GM21619 (cell line): Measurements from ENCODE around the gene TNNT3.

Experiments used
- ATAC-seq: cut with Tn5 transposase; IDR thresholded peaks from one replicate; pipeline ENCODE4 v1.9.1; 2021; ENCODE audit not compliant: unreplicated experiment

TNNT3 gene

GRCh38 chr11:1894759-1895158 lies 24.7 kb upstream of the TNNT3 start:
- ATAC-seq: no peak

GRCh38 chr11:1896468-1896867 lies 23.0 kb upstream of the TNNT3 start:
- ATAC-seq: no peak

GRCh38 chr11:1896923-1897322 lies 22.6 kb upstream of the TNNT3 start:
- no peak for ATAC-seq

- no peak for ATAC-seq
Measured at GRCh38 chr11:1899090-1899489, 20.4 kb upstream of the TNNT3 start.

DNA sequence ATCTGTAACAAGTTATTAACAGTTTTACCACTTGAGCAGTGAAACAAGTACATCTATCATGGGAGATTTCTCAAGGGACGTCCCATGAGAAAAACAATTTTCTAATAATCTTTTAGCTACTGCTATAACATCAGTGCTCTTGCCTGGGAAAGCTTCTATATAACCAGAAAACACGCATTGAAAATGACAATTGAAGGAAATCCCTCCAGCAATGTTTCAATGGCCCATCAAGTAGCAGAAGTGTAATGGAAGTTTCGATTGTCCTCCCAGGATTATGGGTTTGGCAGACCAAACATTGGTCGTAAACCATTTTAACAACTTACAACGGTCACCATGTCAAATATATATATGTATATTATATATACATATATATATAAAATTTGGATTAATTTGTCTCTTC lies 19.8 kb upstream of the TNNT3 start:
- no peak for ATAC-seq

DNA sequence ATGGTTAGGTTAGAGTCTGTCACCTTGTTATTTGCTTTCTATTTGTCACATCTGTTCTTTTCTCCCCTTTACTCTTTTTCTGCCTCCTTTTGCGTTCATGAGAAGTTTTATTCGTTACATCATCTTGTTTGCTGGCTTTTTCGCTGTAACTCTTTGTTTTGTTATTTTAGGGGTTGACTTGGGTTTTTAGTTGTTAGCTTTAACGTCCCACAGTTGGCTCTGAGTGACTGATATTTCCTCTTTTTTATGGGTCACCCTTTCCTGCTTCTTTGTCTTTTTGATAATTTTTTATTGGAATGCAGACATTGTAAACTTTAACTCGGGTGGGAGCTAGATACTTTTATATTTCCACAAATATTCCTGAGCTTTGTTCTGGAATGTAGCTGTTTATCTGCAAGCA lies 13.3 kb upstream of the TNNT3 start:
- ATAC-seq: no peak

- no peak for ATAC-seq
Measured at GRCh38 chr11:1906611-1907423, 12.7 kb upstream of the TNNT3 start.

- no peak for ATAC-seq
Measured at GRCh38 chr11:1908618-1909017, 10.9 kb upstream of the TNNT3 start.

DNA sequence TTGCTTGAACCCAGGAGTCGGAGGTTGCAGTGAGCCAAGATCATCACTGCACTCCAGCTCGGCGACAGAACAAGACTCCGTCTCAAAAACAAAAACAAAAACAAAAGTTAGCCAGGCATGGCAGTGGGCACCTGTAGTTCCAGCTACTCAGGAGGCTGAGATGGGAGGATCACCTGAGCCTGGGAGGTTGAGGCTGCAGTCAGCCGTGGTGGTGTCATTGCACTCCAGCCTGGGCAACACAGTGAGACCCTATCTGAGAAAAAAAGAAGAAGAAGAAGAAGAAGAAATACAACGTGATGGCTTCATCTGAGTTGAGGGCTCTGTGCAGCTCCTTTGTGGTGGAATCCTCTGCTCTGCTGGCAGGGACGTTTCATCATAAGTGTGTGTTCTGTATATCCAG lies 10.0 kb upstream of the TNNT3 start:
- ATAC-seq: no peak

DNA sequence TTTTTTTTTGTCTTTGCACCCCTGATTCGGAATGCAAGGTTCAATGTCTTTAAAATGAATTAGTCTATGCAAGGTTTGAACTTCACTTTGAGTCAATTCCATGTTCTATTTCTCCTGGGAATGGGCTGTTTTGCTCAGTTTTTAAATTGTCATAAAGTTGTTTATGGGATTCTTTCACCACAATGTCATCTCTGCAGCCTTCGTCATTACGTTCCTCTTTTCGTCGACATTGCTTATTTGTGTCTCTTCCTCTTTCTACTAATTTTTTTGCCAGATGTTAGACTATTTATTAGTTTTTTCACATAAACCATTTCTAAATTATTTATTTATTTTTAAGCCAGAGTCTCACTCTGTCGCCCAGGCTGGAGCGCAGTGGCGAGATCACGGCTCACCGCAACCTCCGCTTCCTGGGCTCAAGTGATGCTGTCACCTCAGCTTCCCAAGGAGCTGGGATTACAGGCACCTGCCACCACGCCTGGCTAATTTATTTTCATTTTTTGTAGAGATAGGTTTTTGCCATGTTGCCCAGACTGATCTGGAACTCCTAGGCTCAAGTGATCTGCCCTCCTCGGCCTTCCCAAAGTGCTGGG lies 7.1 kb upstream of the TNNT3 start:
- no peak for ATAC-seq

GRCh38 chr11:1913271-1914060 lies 6.0 kb upstream of the TNNT3 start:
- no peak for ATAC-seq

- no peak for ATAC-seq
Measured at GRCh38 chr11:1915795-1916131, 3.7 kb upstream of the TNNT3 start.

GRCh38 chr11:1916132-1916985 lies 3.1 kb upstream of the TNNT3 start:
- ATAC-seq: peak; percentile 67

DNA sequence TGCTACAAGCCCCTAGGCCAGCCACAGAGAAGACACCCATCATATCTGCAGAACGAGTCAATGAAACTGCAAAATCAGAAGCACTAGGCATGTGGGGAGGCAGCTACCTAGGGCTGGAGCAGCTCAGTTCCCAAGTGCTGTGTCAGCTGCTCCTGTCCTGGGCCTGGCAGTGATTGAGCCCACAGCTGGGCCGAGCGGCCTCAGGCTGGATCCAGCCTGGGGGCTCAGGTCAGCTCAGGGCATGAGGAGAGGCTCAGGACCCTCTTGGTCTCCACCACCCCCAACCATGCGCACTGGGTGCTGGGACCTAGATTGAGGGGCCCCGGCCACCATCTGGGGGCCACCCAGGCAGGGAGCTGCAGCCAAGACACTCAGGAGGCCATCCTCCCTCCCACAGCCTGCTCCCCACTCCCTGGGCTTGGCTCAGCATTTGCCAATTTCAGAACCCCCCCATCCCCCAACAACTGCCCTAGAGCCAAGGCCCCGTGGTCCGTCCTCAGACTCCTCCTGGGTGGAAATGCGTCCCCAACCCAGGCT lies 2.4 kb upstream of the TNNT3 start:
- ATAC-seq: no peak

DNA sequence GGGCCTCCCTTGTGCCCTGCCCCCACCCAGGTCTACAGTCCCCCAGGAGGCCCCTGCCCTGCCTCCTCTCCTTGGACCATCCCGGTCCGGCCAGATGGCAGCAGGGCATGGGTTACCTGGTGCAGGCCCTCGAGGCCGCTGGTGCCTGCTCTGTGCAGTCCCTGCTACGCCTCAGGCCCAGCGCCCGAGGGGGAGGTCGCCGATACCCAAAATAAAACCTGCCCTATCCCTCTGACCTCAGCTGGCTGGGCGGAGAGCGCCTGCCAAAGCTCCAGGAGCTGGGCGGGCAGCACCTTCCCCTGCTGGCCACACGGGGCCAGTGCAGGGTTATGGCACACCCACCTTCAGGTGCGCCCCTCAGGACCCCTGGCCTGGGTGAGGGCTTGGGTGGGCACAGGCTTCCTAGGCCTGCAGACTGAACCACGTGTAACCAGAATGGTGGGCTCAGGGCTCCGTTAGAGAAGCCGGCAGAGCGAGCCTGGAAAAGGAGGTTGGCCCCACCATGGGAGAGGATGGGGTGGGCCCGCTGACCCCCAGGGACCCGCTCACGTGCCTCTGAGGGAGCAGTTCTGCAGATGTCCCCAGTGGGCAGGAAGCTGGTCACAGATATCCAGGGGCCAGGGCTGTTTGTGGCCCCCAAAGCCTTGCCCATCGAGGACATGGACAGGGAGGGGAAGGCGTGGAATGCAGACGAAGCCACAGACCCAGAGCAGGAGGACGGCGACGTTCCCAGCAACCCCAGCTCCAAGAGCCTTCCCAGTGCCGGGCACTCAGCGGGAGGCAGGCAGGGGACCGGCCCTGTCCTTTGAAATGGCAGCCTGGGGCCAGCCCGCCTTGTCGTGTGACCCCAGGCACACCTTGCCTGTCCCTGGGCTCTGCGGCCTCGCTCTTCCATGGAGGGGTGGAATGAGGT lies 1.7 kb upstream of the TNNT3 start:
- no peak for ATAC-seq

DNA sequence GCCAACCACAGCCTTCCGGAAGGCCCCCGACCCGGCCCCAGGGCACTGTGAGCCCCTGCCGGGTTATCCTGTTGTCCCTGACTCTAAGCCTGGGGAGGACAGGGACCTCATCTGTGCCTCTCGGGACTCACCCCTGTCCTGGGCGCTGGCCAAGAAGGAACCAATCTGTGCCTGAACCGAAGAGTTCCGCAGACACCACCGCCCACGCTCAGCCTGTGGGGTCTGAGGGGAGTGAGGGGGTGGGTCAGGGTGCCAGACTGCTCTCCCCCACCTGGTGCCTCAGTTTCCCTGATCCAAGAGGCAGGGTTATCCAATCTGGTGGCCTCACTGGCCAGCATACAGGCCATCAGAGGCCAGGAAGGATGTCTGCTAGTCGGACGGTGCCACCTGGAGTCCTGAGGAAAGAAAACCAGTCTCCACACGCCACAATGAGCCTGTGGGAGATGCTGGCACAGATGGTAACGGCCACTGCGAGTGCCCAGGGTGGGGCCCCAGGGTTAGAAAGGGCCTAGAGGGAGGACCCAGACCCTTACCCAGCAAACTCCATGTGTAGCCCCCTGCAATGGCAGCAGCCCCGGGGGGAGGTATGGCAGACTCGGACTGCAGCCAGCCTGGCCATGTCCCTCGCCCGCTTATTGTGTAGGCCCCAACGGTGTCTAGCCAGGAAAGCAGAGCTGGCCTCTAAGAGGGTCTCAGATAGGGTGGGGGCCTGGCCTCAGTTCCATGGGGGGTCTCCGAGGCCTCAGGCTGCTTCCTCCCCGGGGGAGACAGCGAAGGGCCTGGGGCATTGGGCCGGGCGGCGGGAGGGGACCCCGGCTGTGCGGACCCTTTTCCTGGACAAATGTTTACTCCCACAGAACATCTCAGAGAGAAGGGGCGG lies 827 bp upstream of the TNNT3 start:
- ATAC-seq: no peak

DNA sequence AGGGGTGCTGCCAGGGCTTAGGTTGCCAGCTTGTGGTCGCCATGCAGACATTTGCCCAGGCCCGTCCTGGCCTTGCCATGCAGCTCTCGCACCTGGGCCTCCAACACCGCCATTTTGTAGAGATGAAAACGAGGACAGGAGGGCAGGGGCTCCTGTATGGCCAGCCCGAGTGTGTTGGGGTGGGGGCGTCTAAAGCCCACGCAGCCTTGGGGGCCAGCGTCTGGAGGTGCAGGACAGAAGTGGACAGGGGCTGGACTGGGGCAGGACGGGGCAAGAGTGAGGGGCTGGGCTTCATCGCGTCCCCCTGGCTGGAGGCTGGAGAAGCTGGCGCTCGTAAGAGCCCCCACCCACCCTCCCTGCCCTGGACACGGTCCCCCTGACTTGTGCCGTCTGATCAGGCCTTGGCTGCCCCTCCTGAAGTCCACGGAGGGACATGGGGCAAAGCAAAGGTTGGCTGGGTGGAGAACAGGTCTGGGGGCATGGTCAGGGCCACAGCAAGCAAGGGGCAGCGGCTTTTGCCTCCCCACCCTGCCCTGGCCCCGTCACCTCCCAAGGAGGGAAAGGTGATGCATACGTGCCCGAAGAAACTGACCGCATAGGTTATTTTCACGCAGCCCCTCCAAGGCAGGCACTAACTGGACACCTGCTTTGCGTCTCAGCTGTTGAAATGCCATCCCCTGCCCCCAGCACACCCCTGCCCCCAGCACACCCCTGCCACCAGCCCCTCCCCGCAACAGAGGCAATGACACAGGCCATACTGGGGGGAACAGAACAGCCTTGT lies 815 bp downstream of the TNNT3 start:
- no peak for ATAC-seq

DNA sequence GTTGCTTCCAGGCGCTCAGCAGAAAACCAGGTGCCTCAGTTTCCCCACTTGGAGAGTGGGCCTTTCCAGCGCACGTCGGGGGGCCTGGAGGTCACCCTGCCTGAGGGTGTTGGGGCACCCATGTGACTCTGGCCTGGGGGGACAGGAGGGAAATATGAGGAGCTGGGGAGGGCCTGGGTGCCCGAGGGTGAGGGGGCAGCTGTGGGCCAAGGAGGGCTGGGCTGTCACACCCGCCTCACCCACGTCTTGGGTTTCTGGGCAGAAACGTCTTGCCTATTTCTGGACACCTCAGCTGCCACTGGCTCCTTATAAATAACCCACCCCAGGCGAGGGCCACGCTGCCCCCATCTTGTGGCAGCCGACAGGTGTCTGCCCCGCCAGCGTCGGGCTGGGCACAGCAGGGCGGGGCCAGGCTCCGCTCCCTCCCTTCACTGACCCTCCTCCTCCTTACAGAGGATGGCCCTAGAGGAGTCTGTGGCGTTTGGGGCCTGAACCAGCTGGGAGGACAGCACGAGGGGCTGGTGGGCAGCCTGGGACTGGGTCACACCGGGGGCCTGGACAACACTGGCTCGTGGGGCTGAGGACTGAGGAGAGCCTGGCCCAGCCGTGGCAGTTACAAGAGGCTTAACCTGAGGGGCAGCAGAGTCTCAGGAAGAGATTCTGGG lies 1.5 kb downstream of the TNNT3 start:
- no peak for ATAC-seq
